ENCODE measurements around the gene S100A16.

S100A16 gene

GRCh38 chr1:153560241-153560640 is 52.7 kb downstream of the S100A16 start:
- no peak for DNase-seq

- no peak for DNase-seq
Measured at GRCh38 chr1:153557877-153558276, 55.1 kb downstream of the S100A16 start.
